GM12891 (cell line): ENCODE measurements around the gene RAET1L.

ENCODE experiments used
- PAX5 ChIP-seq: IDR thresholded peaks from 2 replicates; pipeline ENCODE4 v1.6.1; 2011; ENCODE audit warnings: low read length, moderate library complexity, mild to moderate bottlenecking; ENCODE audit not compliant: insufficient read depth, severe bottlenecking
- POLR2A ChIP-seq: IDR thresholded peaks from 2 replicates; pipeline ENCODE4 v1.6.1; 2011; ENCODE audit warnings: low read depth, low read length, control low read depth
- POLR2AphosphoS5 ChIP-seq: IDR thresholded peaks from 2 replicates; pipeline ENCODE4 v1.6.1; 2011; ENCODE audit warnings: low read depth, low read length, control low read depth
- POU2F2 ChIP-seq: IDR thresholded peaks from 2 replicates; pipeline ENCODE4 v1.6.1; 2011; ENCODE audit warnings: low read depth, mild to moderate bottlenecking, control low read depth, low read length, moderate library complexity
- SPI1 ChIP-seq: IDR thresholded peaks from 2 replicates; pipeline ENCODE4 v1.6.1; 2011; ENCODE audit warnings: low read depth, low read length, control low read depth
- TAF1 ChIP-seq: IDR thresholded peaks from 2 replicates; pipeline ENCODE4 v1.6.1; 2011; ENCODE audit warnings: low read depth, low read length, control low read depth

- TF ChIP-seq POLR2AphosphoS5: no peak
- TF ChIP-seq POLR2A: no peak
- TF ChIP-seq TAF1: no peak
- no peak for TF ChIP-seq PAX5
- no peak for TF ChIP-seq SPI1
- no peak for TF ChIP-seq POU2F2
Measured at GRCh38 chr6:149990212-149990660, 35.1 kb downstream of the RAET1L start.
